Right lobe of liver (tissue), 4 donors: Measurements from ENCODE around the gene GPR141.

Experiments
- POLR2A ChIP-seq: fragments of 450-650 bp; IDR thresholded peaks from one replicate; pipeline ENCODE4 v1.6.1; 2017; ENCODE audit warnings: antibody characterized with exemption, mild to moderate bottlenecking
- TF ChIP-seq, protein P1 (sequence below), 4 donors: fragments of 200-600 bp in 3 of 4; fragments of 450-650 bp in 1 of 4; IDR thresholded peaks; one replicate each; pipeline versions ENCODE4 v1.5.1 to v1.8.0; 2016 to 2022; ENCODE audit warnings: antibody characterized with exemption in 4 of 4, mild to moderate bottlenecking in 2 of 4
- donor health status: DM: no; HTN: no; CAD: no.
- donor health status: DM: no; HTN: no; CAD: no.
- donor health status: DM: no; HTN: yes; CAD: no.

DNA sequence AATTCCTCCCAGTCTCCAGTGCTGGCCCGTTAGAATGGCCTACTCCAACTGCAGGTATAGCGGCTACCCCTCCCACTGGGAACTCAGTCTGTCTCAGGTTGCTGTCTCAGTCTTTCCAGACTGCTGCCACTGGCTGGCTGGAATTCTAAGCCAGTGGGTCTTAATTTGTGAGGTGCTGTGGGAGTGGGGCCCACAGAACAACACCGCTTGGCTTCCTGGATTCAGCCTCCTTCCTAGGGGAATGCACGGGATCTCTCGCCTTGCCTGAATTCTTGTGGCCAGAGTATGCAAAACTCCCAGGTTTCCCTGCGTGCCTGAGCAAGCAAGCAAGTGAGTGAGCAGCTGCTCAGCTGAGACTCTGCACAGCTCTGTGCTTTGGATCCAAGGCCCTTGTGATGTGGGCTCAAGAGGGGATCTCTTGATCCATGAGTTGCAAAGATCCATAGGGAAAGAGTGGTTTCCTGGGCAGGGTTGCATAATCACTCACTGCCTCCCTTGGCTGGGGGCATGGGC is 41.5 kb upstream of the GPR141 start:
- TF ChIP-seq, protein P1, sequence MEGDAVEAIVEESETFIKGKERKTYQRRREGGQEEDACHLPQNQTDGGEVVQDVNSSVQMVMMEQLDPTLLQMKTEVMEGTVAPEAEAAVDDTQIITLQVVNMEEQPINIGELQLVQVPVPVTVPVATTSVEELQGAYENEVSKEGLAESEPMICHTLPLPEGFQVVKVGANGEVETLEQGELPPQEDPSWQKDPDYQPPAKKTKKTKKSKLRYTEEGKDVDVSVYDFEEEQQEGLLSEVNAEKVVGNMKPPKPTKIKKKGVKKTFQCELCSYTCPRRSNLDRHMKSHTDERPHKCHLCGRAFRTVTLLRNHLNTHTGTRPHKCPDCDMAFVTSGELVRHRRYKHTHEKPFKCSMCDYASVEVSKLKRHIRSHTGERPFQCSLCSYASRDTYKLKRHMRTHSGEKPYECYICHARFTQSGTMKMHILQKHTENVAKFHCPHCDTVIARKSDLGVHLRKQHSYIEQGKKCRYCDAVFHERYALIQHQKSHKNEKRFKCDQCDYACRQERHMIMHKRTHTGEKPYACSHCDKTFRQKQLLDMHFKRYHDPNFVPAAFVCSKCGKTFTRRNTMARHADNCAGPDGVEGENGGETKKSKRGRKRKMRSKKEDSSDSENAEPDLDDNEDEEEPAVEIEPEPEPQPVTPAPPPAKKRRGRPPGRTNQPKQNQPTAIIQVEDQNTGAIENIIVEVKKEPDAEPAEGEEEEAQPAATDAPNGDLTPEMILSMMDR (IDR thresholded peaks at IDR 0.05): no peak
- TF ChIP-seq POLR2A: no peak
